HG03139 (cell line): ENCODE measurements around the gene NCOA7.

Experiments
- ATAC-seq: cut with Tn5 transposase; IDR thresholded peaks from one replicate; pipeline ENCODE4 v1.9.1; 2021; ENCODE audit not compliant: unreplicated experiment

NCOA7 gene

GRCh38 chr6:125790358-125791150 is at the start of gene NCOA7:
TSS of gene NCOA7 (plus strand) at chr6:125790960. CDS start at chr6:125815355, 24,395 bp downstream.
- ATAC-seq: peak; percentile 66

GRCh38 chr6:125741336-125741735 is 49.4 kb upstream of the NCOA7 start:
- no peak for ATAC-seq

- ATAC-seq: no peak
These were observed 48.7 kb upstream of the NCOA7 start for GRCh38 chr6:125742024-125742423.

GRCh38 chr6:125742464-125743120 is 48.2 kb upstream of the NCOA7 start:
- no peak for ATAC-seq

GRCh38 chr6:125743604-125744003 is 47.2 kb upstream of the NCOA7 start:
- no peak for ATAC-seq

- ATAC-seq: no peak
These were observed 45.3 kb upstream of the NCOA7 start for GRCh38 chr6:125745281-125746018.

GRCh38 chr6:125746019-125746414 is 44.7 kb upstream of the NCOA7 start:
- ATAC-seq: no peak

GRCh38 chr6:125746731-125747588 is 43.8 kb upstream of the NCOA7 start:
- peak; percentile 49 for ATAC-seq

- no peak for ATAC-seq
These were observed 43.0 kb upstream of the NCOA7 start for GRCh38 chr6:125747589-125748405.

- ATAC-seq: no peak
These were observed 42.2 kb upstream of the NCOA7 start for GRCh38 chr6:125748406-125749172.

- peak; percentile 76 for ATAC-seq
These were observed 41.4 kb upstream of the NCOA7 start, which contains the start of gene HEY2 for GRCh38 chr6:125749173-125749864. TSS of gene HEY2 (plus strand) at chr6:125749632. CDS start at chr6:125749777, 145 bp downstream.

- ATAC-seq: no peak
These were observed 40.7 kb upstream of the NCOA7 start for GRCh38 chr6:125749865-125750691.

- no peak for ATAC-seq
These were observed 39.9 kb upstream of the NCOA7 start for GRCh38 chr6:125750692-125751333.

GRCh38 chr6:125751334-125751916 is 39.3 kb upstream of the NCOA7 start:
- ATAC-seq: no peak

- ATAC-seq: no peak
These were observed 38.0 kb upstream of the NCOA7 start for GRCh38 chr6:125752773-125753172.

GRCh38 chr6:125753218-125753936 is 37.4 kb upstream of the NCOA7 start:
- ATAC-seq: no peak
